GM23338 (cell line): Measurements from ENCODE around the gene NRCAM.

Experiments
- EZH2 ChIP-seq: fragments of 200-600 bp; sonication (generic); IDR thresholded peaks from one replicate; pipeline ENCODE4 v1.8.0; 2017; ENCODE audit warnings: antibody characterized with exemption, mild to moderate bottlenecking, low read depth; ENCODE audit not compliant: unreplicated experiment
- JUNB ChIP-seq: IDR thresholded peaks from one replicate; pipeline ENCODE4 v1.6.1; 2016; ENCODE audit warnings: antibody characterized with exemption; ENCODE audit not compliant: unreplicated experiment
- POLR2AphosphoS5 ChIP-seq: IDR thresholded peaks from 2 replicates; pipeline ENCODE4 v1.6.1; 2016; ENCODE audit warnings: antibody characterized with exemption, low read depth
- TF ChIP-seq, protein P1 (sequence below), 2 experiments: fragments of 200-600 bp in 1 of 2; sonication (generic) in 1 of 2; conservative IDR thresholded peaks; 2 replicates each; pipeline versions ENCODE4 v1.5.1 to v1.6.1; 2016 to 2017; ENCODE audit warnings: antibody characterized with exemption in 2 of 2, low read depth in 2 of 2, mild to moderate bottlenecking in 2 of 2, moderate library complexity in 1 of 2
- TF ChIP-seq, protein P2 (sequence below): fragments of 250-450 bp; sonication (Bioruptor Pico); IDR thresholded peaks from 2 replicates; pipeline ENCODE4 v1.5.0; 2020; ENCODE audit warnings: mild to moderate bottlenecking, moderate library complexity
- TF ChIP-seq, protein P3 (sequence below): IDR thresholded peaks from one replicate; pipeline ENCODE4 v1.6.1; 2018; ENCODE audit warnings: antibody characterized with exemption; ENCODE audit not compliant: unreplicated experiment

DNA sequence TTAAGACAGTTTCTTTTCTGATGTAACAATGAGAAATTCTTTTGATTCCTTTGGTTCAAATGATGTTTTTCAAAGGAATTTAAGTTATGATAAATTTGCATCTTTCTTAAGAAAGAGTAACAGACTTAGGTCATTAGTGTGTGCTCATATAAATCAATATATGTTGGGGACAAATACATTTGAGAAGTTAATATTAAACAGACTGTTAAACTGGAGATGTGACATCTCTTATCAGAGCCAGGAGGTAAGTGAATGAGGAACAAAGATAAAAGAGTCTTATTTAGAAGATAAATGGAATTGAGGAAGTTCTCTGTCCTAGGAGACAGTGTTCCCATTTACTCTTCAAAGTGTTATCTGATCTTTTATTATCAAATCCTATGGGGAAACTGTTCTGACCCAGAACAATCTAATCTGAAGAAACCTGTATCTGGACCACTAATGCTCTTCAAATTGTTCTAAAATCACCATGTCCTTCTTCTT is 221.2 kb downstream of the NRCAM start:
- TF ChIP-seq, protein P1, sequence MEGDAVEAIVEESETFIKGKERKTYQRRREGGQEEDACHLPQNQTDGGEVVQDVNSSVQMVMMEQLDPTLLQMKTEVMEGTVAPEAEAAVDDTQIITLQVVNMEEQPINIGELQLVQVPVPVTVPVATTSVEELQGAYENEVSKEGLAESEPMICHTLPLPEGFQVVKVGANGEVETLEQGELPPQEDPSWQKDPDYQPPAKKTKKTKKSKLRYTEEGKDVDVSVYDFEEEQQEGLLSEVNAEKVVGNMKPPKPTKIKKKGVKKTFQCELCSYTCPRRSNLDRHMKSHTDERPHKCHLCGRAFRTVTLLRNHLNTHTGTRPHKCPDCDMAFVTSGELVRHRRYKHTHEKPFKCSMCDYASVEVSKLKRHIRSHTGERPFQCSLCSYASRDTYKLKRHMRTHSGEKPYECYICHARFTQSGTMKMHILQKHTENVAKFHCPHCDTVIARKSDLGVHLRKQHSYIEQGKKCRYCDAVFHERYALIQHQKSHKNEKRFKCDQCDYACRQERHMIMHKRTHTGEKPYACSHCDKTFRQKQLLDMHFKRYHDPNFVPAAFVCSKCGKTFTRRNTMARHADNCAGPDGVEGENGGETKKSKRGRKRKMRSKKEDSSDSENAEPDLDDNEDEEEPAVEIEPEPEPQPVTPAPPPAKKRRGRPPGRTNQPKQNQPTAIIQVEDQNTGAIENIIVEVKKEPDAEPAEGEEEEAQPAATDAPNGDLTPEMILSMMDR (conservative IDR thresholded peaks at IDR 0.05; ENCODE audit: low read depth in 2 of 2): no peak
- TF ChIP-seq POLR2AphosphoS5 (no peak), EZH2 (no peak), JUNB (no peak)
- TF ChIP-seq, protein P2, sequence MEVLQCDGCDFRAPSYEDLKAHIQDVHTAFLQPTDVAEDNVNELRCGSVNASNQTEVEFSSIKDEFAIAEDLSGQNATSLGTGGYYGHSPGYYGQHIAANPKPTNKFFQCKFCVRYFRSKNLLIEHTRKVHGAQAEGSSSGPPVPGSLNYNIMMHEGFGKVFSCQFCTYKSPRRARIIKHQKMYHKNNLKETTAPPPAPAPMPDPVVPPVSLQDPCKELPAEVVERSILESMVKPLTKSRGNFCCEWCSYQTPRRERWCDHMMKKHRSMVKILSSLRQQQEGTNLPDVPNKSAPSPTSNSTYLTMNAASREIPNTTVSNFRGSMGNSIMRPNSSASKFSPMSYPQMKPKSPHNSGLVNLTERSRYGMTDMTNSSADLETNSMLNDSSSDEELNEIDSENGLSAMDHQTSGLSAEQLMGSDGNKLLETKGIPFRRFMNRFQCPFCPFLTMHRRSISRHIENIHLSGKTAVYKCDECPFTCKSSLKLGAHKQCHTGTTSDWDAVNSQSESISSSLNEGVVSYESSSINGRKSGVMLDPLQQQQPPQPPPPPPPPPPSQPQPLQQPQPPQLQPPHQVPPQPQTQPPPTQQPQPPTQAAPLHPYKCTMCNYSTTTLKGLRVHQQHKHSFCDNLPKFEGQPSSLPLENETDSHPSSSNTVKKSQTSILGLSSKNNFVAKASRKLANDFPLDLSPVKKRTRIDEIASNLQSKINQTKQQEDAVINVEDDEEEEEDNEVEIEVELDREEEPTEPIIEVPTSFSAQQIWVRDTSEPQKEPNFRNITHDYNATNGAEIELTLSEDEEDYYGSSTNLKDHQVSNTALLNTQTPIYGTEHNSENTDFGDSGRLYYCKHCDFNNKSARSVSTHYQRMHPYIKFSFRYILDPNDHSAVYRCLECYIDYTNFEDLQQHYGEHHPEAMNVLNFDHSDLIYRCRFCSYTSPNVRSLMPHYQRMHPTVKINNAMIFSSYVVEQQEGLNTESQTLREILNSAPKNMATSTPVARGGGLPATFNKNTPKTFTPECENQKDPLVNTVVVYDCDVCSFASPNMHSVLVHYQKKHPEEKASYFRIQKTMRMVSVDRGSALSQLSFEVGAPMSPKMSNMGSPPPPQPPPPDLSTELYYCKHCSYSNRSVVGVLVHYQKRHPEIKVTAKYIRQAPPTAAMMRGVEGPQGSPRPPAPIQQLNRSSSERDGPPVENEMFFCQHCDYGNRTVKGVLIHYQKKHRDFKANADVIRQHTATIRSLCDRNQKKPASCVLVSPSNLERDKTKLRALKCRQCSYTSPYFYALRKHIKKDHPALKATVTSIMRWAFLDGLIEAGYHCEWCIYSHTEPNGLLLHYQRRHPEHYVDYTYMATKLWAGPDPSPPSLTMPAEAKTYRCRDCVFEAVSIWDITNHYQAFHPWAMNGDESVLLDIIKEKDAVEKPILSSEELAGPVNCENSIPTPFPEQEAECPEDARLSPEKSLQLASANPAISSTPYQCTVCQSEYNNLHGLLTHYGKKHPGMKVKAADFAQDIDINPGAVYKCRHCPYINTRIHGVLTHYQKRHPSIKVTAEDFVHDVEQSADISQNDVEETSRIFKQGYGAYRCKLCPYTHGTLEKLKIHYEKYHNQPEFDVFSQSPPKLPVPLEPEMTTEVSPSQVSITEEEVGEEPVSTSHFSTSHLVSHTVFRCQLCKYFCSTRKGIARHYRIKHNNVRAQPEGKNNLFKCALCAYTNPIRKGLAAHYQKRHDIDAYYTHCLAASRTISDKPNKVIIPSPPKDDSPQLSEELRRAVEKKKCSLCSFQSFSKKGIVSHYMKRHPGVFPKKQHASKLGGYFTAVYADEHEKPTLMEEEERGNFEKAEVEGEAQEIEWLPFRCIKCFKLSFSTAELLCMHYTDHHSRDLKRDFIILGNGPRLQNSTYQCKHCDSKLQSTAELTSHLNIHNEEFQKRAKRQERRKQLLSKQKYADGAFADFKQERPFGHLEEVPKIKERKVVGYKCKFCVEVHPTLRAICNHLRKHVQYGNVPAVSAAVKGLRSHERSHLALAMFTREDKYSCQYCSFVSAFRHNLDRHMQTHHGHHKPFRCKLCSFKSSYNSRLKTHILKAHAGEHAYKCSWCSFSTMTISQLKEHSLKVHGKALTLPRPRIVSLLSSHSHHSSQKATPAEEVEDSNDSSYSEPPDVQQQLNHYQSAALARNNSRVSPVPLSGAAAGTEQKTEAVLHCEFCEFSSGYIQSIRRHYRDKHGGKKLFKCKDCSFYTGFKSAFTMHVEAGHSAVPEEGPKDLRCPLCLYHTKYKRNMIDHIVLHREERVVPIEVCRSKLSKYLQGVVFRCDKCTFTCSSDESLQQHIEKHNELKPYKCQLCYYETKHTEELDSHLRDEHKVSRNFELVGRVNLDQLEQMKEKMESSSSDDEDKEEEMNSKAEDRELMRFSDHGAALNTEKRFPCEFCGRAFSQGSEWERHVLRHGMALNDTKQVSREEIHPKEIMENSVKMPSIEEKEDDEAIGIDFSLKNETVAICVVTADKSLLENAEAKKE: no peak
- TF ChIP-seq, protein P3, sequence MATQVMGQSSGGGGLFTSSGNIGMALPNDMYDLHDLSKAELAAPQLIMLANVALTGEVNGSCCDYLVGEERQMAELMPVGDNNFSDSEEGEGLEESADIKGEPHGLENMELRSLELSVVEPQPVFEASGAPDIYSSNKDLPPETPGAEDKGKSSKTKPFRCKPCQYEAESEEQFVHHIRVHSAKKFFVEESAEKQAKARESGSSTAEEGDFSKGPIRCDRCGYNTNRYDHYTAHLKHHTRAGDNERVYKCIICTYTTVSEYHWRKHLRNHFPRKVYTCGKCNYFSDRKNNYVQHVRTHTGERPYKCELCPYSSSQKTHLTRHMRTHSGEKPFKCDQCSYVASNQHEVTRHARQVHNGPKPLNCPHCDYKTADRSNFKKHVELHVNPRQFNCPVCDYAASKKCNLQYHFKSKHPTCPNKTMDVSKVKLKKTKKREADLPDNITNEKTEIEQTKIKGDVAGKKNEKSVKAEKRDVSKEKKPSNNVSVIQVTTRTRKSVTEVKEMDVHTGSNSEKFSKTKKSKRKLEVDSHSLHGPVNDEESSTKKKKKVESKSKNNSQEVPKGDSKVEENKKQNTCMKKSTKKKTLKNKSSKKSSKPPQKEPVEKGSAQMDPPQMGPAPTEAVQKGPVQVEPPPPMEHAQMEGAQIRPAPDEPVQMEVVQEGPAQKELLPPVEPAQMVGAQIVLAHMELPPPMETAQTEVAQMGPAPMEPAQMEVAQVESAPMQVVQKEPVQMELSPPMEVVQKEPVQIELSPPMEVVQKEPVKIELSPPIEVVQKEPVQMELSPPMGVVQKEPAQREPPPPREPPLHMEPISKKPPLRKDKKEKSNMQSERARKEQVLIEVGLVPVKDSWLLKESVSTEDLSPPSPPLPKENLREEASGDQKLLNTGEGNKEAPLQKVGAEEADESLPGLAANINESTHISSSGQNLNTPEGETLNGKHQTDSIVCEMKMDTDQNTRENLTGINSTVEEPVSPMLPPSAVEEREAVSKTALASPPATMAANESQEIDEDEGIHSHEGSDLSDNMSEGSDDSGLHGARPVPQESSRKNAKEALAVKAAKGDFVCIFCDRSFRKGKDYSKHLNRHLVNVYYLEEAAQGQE: no peak
